GM19025 (cell line): ENCODE results near the gene DNMT3A.

Source experiments
- ATAC-seq: cut with Tn5 transposase; IDR thresholded peaks from one replicate; pipeline ENCODE4 v1.9.1; 2021; ENCODE audit warnings: mild to moderate bottlenecking, low read depth, moderate library complexity; ENCODE audit not compliant: unreplicated experiment

The DNMT3A gene

GRCh38 chr2:25245141-25245540, 96.6 kb downstream of the DNMT3A start:
- no peak for ATAC-seq

- no peak for ATAC-seq
These were observed 97.7 kb downstream of the DNMT3A start for GRCh38 chr2:25243995-25244394.

- no peak for ATAC-seq
These were observed 100.3 kb downstream of the DNMT3A start for GRCh38 chr2:25241452-25241851.

GRCh38 chr2:25240636-25241035, 101.1 kb downstream of the DNMT3A start:
- no peak for ATAC-seq

GRCh38 chr2:25238920-25239319, 102.8 kb downstream of the DNMT3A start:
- no peak for ATAC-seq

- no peak for ATAC-seq
These were observed 104.0 kb downstream of the DNMT3A start for GRCh38 chr2:25237764-25238163.

- ATAC-seq, result no peak
These were observed 105.0 kb downstream of the DNMT3A start for GRCh38 chr2:25236736-25237135.

- ATAC-seq, result no peak
These were observed 107.0 kb downstream of the DNMT3A start for GRCh38 chr2:25234738-25235137.

GRCh38 chr2:25233916-25234605, 107.7 kb downstream of the DNMT3A start:
- no peak for ATAC-seq

GRCh38 chr2:25232248-25232825, 109.4 kb downstream of the DNMT3A start:
- ATAC-seq, result no peak

- ATAC-seq, result no peak
These were observed 110.8 kb downstream of the DNMT3A start for GRCh38 chr2:25230948-25231311.

GRCh38 chr2:25230198-25230947, 111.4 kb downstream of the DNMT3A start:
- ATAC-seq, result no peak

GRCh38 chr2:25229279-25230197, 112.2 kb downstream of the DNMT3A start:
- ATAC-seq, result no peak

GRCh38 chr2:25228848-25229278, 112.9 kb downstream of the DNMT3A start:
- ATAC-seq, result no peak

- ATAC-seq, result no peak
These were observed 114.1 kb downstream of the DNMT3A start for GRCh38 chr2:25227576-25227975.

GRCh38 chr2:25226827-25227226, 114.9 kb downstream of the DNMT3A start:
- no peak for ATAC-seq

- no peak for ATAC-seq
These were observed 119.1 kb downstream of the DNMT3A start for GRCh38 chr2:25222477-25223121.

GRCh38 chr2:25221579-25221978, 120.1 kb downstream of the DNMT3A start:
- no peak for ATAC-seq

GRCh38 chr2:25220313-25220712, 121.4 kb downstream of the DNMT3A start:
- no peak for ATAC-seq

GRCh38 chr2:25219621-25220020, 122.1 kb downstream of the DNMT3A start:
- no peak for ATAC-seq
